ENCODE data around the gene TMEM120B.

The TMEM120B gene

GRCh38 chr12:121820056-121820455 is 107.5 kb downstream of the TMEM120B start:
- no peak for DNase-seq (ENCODE audit: low read depth in 1 of 2, low spot score in 1 of 2)
- no peak for TF ChIP-seq JUND (IDR thresholded peaks at IDR 0.05; ENCODE audit: low read depth)
- in situ Hi-C loops (cut with HindIII; ENCODE audit: low pct_unique_long_range_greater_than_20kb, low sequenced_read_pairs), result no loop called here

- TF ChIP-seq JUND (IDR thresholded peaks at IDR 0.05; ENCODE audit: low read depth), result no peak
- no peak for DNase-seq (ENCODE audit: low read depth in 1 of 2, low spot score in 1 of 2)
- in situ Hi-C loops (cut with HindIII; ENCODE audit: low pct_unique_long_range_greater_than_20kb, low sequenced_read_pairs), result no loop called here
Observed at GRCh38 chr12:121822393-121823100, 110.0 kb downstream of the TMEM120B start.

GRCh38 chr12:121823101-121823726 is 110.7 kb downstream of the TMEM120B start:
- no peak for DNase-seq (ENCODE audit: low read depth in 1 of 2, low spot score in 1 of 2)
- in situ Hi-C loops (cut with HindIII; ENCODE audit: low pct_unique_long_range_greater_than_20kb, low sequenced_read_pairs), result no loop called here
- TF ChIP-seq JUND (IDR thresholded peaks at IDR 0.05; ENCODE audit: low read depth), result no peak

- in situ Hi-C loops (cut with HindIII; ENCODE audit: low pct_unique_long_range_greater_than_20kb, low sequenced_read_pairs), result no loop called here
- no peak for DNase-seq (ENCODE audit: low read depth in 1 of 2, low spot score in 1 of 2)
- TF ChIP-seq JUND (IDR thresholded peaks at IDR 0.05; ENCODE audit: low read depth), result no peak
Observed at GRCh38 chr12:121823727-121824115, 111.2 kb downstream of the TMEM120B start.

GRCh38 chr12:121825041-121825523 is 112.5 kb downstream of the TMEM120B start:
- in situ Hi-C loops (cut with HindIII; ENCODE audit: low pct_unique_long_range_greater_than_20kb, low sequenced_read_pairs), result no loop called here
- no peak for DNase-seq (ENCODE audit: low read depth in 1 of 2, low spot score in 1 of 2)
- no peak for TF ChIP-seq JUND (IDR thresholded peaks at IDR 0.05; ENCODE audit: low read depth)

GRCh38 chr12:121826318-121827150 is 114.0 kb downstream of the TMEM120B start:
- no peak for DNase-seq (ENCODE audit: low read depth in 1 of 2, low spot score in 1 of 2)
- no peak for TF ChIP-seq JUND (IDR thresholded peaks at IDR 0.05; ENCODE audit: low read depth)
- in situ Hi-C loops (cut with HindIII; ENCODE audit: low pct_unique_long_range_greater_than_20kb, low sequenced_read_pairs), result no loop called here

GRCh38 chr12:121827351-121828099 is 115.0 kb downstream of the TMEM120B start:
- in situ Hi-C loops (cut with HindIII; ENCODE audit: low pct_unique_long_range_greater_than_20kb, low sequenced_read_pairs), result no loop called here
- DNase-seq (ENCODE audit: low read depth in 1 of 2, low spot score in 1 of 2), result no peak
- TF ChIP-seq JUND (IDR thresholded peaks at IDR 0.05; ENCODE audit: low read depth), result no peak

- no peak for TF ChIP-seq JUND (IDR thresholded peaks at IDR 0.05; ENCODE audit: low read depth)
- no peak for DNase-seq (ENCODE audit: low read depth in 1 of 2, low spot score in 1 of 2)
- in situ Hi-C loops (cut with HindIII; ENCODE audit: low pct_unique_long_range_greater_than_20kb, low sequenced_read_pairs), result no loop called here
Observed at GRCh38 chr12:121828306-121828705, 115.8 kb downstream of the TMEM120B start.

GRCh38 chr12:121828826-121829225 is 116.3 kb downstream of the TMEM120B start:
- DNase-seq (ENCODE audit: low read depth in 1 of 2, low spot score in 1 of 2), result no peak
- in situ Hi-C loops (cut with HindIII; ENCODE audit: low pct_unique_long_range_greater_than_20kb, low sequenced_read_pairs), result no loop called here
- no peak for TF ChIP-seq JUND (IDR thresholded peaks at IDR 0.05; ENCODE audit: low read depth)

- no peak for DNase-seq (ENCODE audit: low read depth in 1 of 2, low spot score in 1 of 2)
- no peak for TF ChIP-seq JUND (IDR thresholded peaks at IDR 0.05; ENCODE audit: low read depth)
- in situ Hi-C loops (cut with HindIII; ENCODE audit: low pct_unique_long_range_greater_than_20kb, low sequenced_read_pairs), result no loop called here
Observed at GRCh38 chr12:121829250-121829918, 116.8 kb downstream of the TMEM120B start.

- TF ChIP-seq JUND (IDR thresholded peaks at IDR 0.05; ENCODE audit: low read depth), result no peak
- in situ Hi-C loops (cut with HindIII; ENCODE audit: low pct_unique_long_range_greater_than_20kb, low sequenced_read_pairs), result no loop called here
- no peak for DNase-seq (ENCODE audit: low read depth in 1 of 2, low spot score in 1 of 2)
Observed at GRCh38 chr12:121830134-121830533, 117.6 kb downstream of the TMEM120B start.
